K562 (cell line): ENCODE data around the gene FUCA1. TPM values are rescaled to one million over a fixed set of nuclear protein-coding genes. Genes with fewer than 3 reads are reported as not detected.

ENCODE experiments used
- ARNT ChIP-seq, 2 experiments: fragments of 450-650 bp; IDR thresholded peaks; 2 replicates each; pipeline ENCODE4 v1.6.1; 2016; ENCODE audit warnings: mild to moderate bottlenecking in 1 of 2
- CEBPB ChIP-seq: fragments of 450-650 bp; IDR thresholded peaks from 2 replicates; pipeline ENCODE4 v1.6.1; 2016; ENCODE audit warnings: missing genetic modification characterization, missing compliant biosample characterization
- KAT2B ChIP-seq: IDR thresholded peaks from one replicate; pipeline ENCODE4 v1.6.1; 2012; ENCODE audit warnings: low read depth, mild to moderate bottlenecking, control low read depth, inconsistent platforms, low read length, moderate library complexity
- MNT ChIP-seq, 2 experiments: fragments of 450-650 bp; conservative IDR thresholded peaks; 2 replicates each; pipeline ENCODE4 v1.6.1; 2017; ENCODE audit warnings: mild to moderate bottlenecking in 2 of 2, moderate library complexity in 2 of 2
- RBM14 ChIP-seq: fragments of 200-400 bp; formaldehyde crosslinking; IDR thresholded peaks from 2 replicates; pipeline ENCODE4 v1.6.1; 2018; ENCODE audit warnings: low read depth, mild to moderate bottlenecking, low read length, moderate library complexity, borderline replicate concordance; ENCODE audit not compliant: insufficient read depth
- REST ChIP-seq, 2 experiments: fragments of 450-650 bp; formaldehyde crosslinking in 1 of 2; IDR thresholded peaks; 2 replicates each; pipeline versions ENCODE4 v1.4.0 to v1.6.1; 2014 to 2020; ENCODE audit warnings: mild to moderate bottlenecking in 2 of 2, borderline replicate concordance in 1 of 2, low read depth in 1 of 2
- SAFB ChIP-seq: fragments of 200-400 bp; formaldehyde crosslinking; IDR thresholded peaks from 2 replicates; pipeline ENCODE4 v1.6.1; 2017; ENCODE audit warnings: low read depth, low read length, borderline replicate concordance
- ZNF316 ChIP-seq: fragments of 450-650 bp; IDR thresholded peaks from 2 replicates; pipeline ENCODE4 v1.6.1; 2016
- polyA plus RNA-seq, 8 experiments: library from polyadenylated mRNA; depleted of rRNA in 4 of 8; stranded (reverse) in 5 of 8; unstranded in 3 of 8; fragments of >200 nt; fragmentation: Nextera tagmentation in 2 of 8; fragmentation: Illumina TruSeq in 1 of 8; extraction: Ambion mirVana in 2 of 8; extraction: Trizol in 1 of 8; gene quantifications; 2 replicates each; pipeline versions ENCODE4 v1.2.1 to v1.2.3, GENCODE V29; 2011 to 2014; ENCODE audit warnings: inconsistent platforms in 1 of 8, missing spikeins in 1 of 8
- total RNA-seq, 7 experiments: library from RNA; depleted of rRNA in 6 of 7; stranded (reverse); fragments of >200 nt in 6 of 7; fragmentation: Illumina TruSeq in 2 of 7; extraction: Trizol in 2 of 7; gene quantifications; 2 replicates each; pipeline versions ENCODE4 v1.2.1 to v1.2.3, GENCODE V29; 2011 to 2021; ENCODE audit warnings: low replicate concordance in 1 of 7
- TF ChIP-seq, protein P1 (sequence below): sonication (generic); formaldehyde crosslinking; IDR thresholded peaks from 2 replicates; pipeline ENCODE4 v1.9.0; 2022; ENCODE audit warnings: mild to moderate bottlenecking, missing genetic modification reagents
- TF ChIP-seq, protein P2 (sequence below), 2 experiments: IDR thresholded peaks; 2 replicates each; pipeline ENCODE4 v1.6.1; 2012; ENCODE audit warnings: improper control_type of control experiment in 2 of 2, low read depth in 2 of 2, low read length in 2 of 2, borderline replicate concordance in 1 of 2
- TF ChIP-seq, protein P3 (sequence below): fragments of 450-650 bp; IDR thresholded peaks from 2 replicates; pipeline ENCODE4 v1.6.1; 2016

Gene FUCA1
- total and polyA plus RNA-seq, 9 of the 15 experiments (the other 6 are each of a cell fraction or from before 2014, with no cell fraction given): 7.0 to 20.5 (median 13.5) TPM

DNA sequence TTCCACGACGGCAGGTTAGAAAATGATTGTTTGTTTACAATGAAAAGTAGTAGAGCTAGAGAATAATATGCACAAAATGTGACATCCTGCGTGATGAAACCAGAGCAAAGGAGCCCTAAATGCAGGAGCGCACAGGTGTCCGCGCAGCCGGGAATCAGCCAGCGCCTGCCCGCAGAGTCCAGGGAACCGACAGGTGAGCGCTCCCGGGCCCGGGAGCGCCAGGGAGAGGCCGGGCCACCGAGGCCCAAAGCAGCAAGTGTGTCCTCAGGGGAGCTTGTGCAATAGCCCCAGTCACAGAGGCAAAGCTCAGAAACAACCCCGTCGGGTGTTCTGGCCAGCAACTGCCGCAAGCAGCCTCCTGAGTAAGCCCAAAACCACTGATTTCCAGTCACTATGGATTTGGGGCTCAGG, 66.7 kb downstream of the FUCA1 start (continued):
- TF ChIP-seq, protein P1, sequence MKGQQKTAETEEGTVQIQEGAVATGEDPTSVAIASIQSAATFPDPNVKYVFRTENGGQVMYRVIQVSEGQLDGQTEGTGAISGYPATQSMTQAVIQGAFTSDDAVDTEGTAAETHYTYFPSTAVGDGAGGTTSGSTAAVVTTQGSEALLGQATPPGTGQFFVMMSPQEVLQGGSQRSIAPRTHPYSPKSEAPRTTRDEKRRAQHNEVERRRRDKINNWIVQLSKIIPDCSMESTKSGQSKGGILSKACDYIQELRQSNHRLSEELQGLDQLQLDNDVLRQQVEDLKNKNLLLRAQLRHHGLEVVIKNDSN: no peak
- TF ChIP-seq CEBPB (tag) (peak; percentile 85), REST (IDR thresholded peaks at IDR 0.05; ENCODE audit: borderline replicate concordance) (no peak), REST (CRISPR knock-in tag; IDR thresholded peaks at IDR 0.05; ENCODE audit: low read depth) (no peak), KAT2B (no peak), ZNF316 (no peak), ARNT (IDR thresholded peaks at IDR 0.05) (no peak), SAFB (no peak), RBM14 (no peak), MNT (conservative IDR thresholded peaks at IDR 0.05) (no peak)
- TF ChIP-seq, protein P2, sequence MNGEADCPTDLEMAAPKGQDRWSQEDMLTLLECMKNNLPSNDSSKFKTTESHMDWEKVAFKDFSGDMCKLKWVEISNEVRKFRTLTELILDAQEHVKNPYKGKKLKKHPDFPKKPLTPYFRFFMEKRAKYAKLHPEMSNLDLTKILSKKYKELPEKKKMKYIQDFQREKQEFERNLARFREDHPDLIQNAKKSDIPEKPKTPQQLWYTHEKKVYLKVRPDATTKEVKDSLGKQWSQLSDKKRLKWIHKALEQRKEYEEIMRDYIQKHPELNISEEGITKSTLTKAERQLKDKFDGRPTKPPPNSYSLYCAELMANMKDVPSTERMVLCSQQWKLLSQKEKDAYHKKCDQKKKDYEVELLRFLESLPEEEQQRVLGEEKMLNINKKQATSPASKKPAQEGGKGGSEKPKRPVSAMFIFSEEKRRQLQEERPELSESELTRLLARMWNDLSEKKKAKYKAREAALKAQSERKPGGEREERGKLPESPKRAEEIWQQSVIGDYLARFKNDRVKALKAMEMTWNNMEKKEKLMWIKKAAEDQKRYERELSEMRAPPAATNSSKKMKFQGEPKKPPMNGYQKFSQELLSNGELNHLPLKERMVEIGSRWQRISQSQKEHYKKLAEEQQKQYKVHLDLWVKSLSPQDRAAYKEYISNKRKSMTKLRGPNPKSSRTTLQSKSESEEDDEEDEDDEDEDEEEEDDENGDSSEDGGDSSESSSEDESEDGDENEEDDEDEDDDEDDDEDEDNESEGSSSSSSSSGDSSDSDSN (IDR thresholded peaks at IDR 0.05; ENCODE audit: borderline replicate concordance in 1 of 2, low read depth in 2 of 2, low read length in 2 of 2): 0 out of 4 replicates have a peak, but pooled peaks of 1 of the 2 experiments have one; percentile 15
- TF ChIP-seq, protein P3, sequence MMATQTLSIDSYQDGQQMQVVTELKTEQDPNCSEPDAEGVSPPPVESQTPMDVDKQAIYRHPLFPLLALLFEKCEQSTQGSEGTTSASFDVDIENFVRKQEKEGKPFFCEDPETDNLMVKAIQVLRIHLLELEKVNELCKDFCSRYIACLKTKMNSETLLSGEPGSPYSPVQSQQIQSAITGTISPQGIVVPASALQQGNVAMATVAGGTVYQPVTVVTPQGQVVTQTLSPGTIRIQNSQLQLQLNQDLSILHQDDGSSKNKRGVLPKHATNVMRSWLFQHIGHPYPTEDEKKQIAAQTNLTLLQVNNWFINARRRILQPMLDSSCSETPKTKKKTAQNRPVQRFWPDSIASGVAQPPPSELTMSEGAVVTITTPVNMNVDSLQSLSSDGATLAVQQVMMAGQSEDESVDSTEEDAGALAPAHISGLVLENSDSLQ: no peak
